ENCODE data around the gene ALK.

Gene ALK

GRCh38 chr2:29209551-29209950, 711.8 kb downstream of the ALK start:
- Histone ChIP-seq H3K4me3 (ENCODE audit: low read depth in 1 of 2, low read length in 2 of 2) (no peak overlapping the region), H3K9me3 (ENCODE audit: control insufficient read depth in 1 of 2, low read length in 2 of 2) (no peaks in the 10 kb centered on the region), H3K27ac (ENCODE audit: low read length) (no peak overlapping the region), H3K36me3 (ENCODE audit: control insufficient read depth in 1 of 2, insufficient read depth in 2 of 2, low read length in 2 of 2) (no peaks in the 10 kb centered on the region), H3K27me3 (ENCODE audit: low read depth, low read length) (no peaks in the 10 kb centered on the region), H3K4me1 (ENCODE audit: control insufficient read depth in 1 of 2, insufficient read depth in 2 of 2, low read length in 2 of 2) (no peaks in the 10 kb centered on the region)

DNA sequence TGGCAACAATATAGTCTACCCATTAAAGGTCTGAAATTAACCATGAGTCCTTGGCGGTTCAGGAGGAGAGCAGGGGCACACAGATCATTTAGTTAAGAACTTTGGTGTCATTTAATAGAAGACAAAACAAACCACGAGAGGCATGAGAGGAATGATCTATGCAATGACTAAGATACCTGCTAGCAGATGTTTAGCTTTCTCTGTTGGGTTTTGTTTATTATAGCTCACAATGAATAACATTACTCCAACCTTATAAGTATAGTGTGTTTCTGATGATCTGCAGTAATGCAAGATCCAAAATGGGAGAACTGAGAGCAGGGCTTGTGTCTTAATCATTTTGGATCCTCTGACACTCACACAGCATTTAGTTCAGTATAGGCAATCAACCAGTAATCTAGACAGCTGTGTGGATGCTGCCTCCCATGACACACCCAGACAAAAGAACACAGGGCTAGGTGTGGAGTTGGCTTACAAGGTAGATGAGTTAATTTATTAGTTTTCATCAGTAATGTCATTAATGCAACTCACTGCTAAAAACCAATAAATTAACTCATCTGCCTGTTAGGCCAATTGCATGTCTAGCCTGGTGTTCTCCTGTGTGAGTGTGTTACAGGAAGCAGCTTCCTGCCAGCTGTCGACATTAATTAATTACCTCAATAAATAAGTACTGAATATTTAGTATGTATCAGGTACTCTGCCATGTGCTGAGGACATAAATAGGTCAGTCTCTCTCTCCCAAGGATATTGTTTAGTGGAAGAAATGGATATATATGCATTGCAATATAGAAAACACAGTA, 713.8 kb downstream of the ALK start:
- H3K4me3 ChIP-seq (ENCODE audit: low read depth in 1 of 2, low read length in 2 of 2): no peak overlapping the region
- no peak overlapping the region for H3K27ac ChIP-seq (ENCODE audit: low read length)
- no peaks in the 10 kb centered on the region for H3K9me3 ChIP-seq (ENCODE audit: control insufficient read depth in 1 of 2, low read length in 2 of 2)
- no peaks in the 10 kb centered on the region for H3K4me1 ChIP-seq (ENCODE audit: control insufficient read depth in 1 of 2, insufficient read depth in 2 of 2, low read length in 2 of 2)
- H3K27me3 ChIP-seq (ENCODE audit: low read depth, low read length): no peaks in the 10 kb centered on the region
- H3K36me3 ChIP-seq (ENCODE audit: control insufficient read depth in 1 of 2, insufficient read depth in 2 of 2, low read length in 2 of 2): no peaks in the 10 kb centered on the region

GRCh38 chr2:29206941-29207340, 714.4 kb downstream of the ALK start:
- H3K4me1 ChIP-seq (ENCODE audit: control insufficient read depth in 1 of 2, insufficient read depth in 2 of 2, low read length in 2 of 2): no peaks in the 10 kb centered on the region

GRCh38 chr2:29202819-29203495, 718.4 kb downstream of the ALK start:
- Histone ChIP-seq H3K9me3 (ENCODE audit: control insufficient read depth in 1 of 2, low read length in 2 of 2) (no peaks in the 10 kb centered on the region), H3K27me3 (ENCODE audit: low read depth, low read length) (no peaks in the 10 kb centered on the region), H3K4me1 (ENCODE audit: control insufficient read depth in 1 of 2, insufficient read depth in 2 of 2, low read length in 2 of 2) (no peaks in the 10 kb centered on the region), H3K27ac (ENCODE audit: low read length) (no peak overlapping the region), H3K36me3 (ENCODE audit: control insufficient read depth in 1 of 2, insufficient read depth in 2 of 2, low read length in 2 of 2) (no peaks in the 10 kb centered on the region), H3K4me3 (ENCODE audit: low read depth in 1 of 2, low read length in 2 of 2) (no peak overlapping the region)

More at GRCh38 chr2:29206941-29207340, 714.4 kb downstream of the ALK start:
- H3K36me3 ChIP-seq (ENCODE audit: control insufficient read depth in 1 of 2, insufficient read depth in 2 of 2, low read length in 2 of 2): no peaks in the 10 kb centered on the region
- no peak overlapping the region for H3K27ac ChIP-seq (ENCODE audit: low read length)
- no peak overlapping the region for H3K4me3 ChIP-seq (ENCODE audit: low read depth in 1 of 2, low read length in 2 of 2)
- no peaks in the 10 kb centered on the region for H3K9me3 ChIP-seq (ENCODE audit: control insufficient read depth in 1 of 2, low read length in 2 of 2)
- no peaks in the 10 kb centered on the region for H3K27me3 ChIP-seq (ENCODE audit: low read depth, low read length)

DNA sequence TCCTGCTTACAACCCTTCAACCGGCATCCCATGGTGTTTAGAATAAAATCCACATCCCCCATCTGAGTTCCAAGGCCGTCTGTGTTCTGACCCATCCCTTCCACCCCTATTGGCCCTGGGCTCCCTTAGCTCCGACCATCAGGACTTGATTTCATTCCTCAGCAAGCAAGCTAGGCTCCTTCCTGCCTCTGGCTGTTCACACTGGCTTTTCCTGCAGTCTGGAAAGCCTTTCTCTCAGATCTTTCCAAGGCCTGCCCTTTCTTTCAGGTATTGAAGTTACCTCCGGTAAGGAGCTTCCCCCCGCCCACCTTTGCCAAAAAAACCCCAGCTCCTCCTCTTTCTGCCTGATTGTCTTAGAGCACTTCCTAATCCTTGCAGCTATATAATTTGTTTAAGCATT, 719.4 kb downstream of the ALK start:
- Histone ChIP-seq H3K4me3 (ENCODE audit: low read depth in 1 of 2, low read length in 2 of 2) (no peak overlapping the region), H3K4me1 (ENCODE audit: control insufficient read depth in 1 of 2, insufficient read depth in 2 of 2, low read length in 2 of 2) (peaks cover 0 to 4% of the 10 kb centered on the region in 2 donors), H3K27me3 (ENCODE audit: low read depth, low read length) (no peaks in the 10 kb centered on the region), H3K36me3 (ENCODE audit: control insufficient read depth in 1 of 2, insufficient read depth in 2 of 2, low read length in 2 of 2) (no peaks in the 10 kb centered on the region), H3K27ac (ENCODE audit: low read length) (no peak overlapping the region), H3K9me3 (ENCODE audit: control insufficient read depth in 1 of 2, low read length in 2 of 2) (no peaks in the 10 kb centered on the region)

GRCh38 chr2:29196792-29197788, 724.3 kb downstream of the ALK start:
- H3K36me3 ChIP-seq (ENCODE audit: control insufficient read depth in 1 of 2, insufficient read depth in 2 of 2, low read length in 2 of 2): no peaks in the 10 kb centered on the region
- no peaks in the 10 kb centered on the region for H3K9me3 ChIP-seq (ENCODE audit: control insufficient read depth in 1 of 2, low read length in 2 of 2)
- H3K27me3 ChIP-seq (ENCODE audit: low read depth, low read length): no peaks in the 10 kb centered on the region
- H3K4me3 ChIP-seq (ENCODE audit: low read depth in 1 of 2, low read length in 2 of 2): no peak overlapping the region
- H3K4me1 ChIP-seq (ENCODE audit: control insufficient read depth in 1 of 2, insufficient read depth in 2 of 2, low read length in 2 of 2): peaks cover 0 to 8% of the 10 kb centered on the region in 2 donors
- no peak overlapping the region for H3K27ac ChIP-seq (ENCODE audit: low read length)

GRCh38 chr2:29195796-29196195, 725.6 kb downstream of the ALK start:
- Histone ChIP-seq H3K36me3 (ENCODE audit: control insufficient read depth in 1 of 2, insufficient read depth in 2 of 2, low read length in 2 of 2) (no peaks in the 10 kb centered on the region), H3K4me3 (ENCODE audit: low read depth in 1 of 2, low read length in 2 of 2) (no peak overlapping the region), H3K4me1 (ENCODE audit: control insufficient read depth in 1 of 2, insufficient read depth in 2 of 2, low read length in 2 of 2) (peaks cover 0 to 8% of the 10 kb centered on the region in 2 donors), H3K27me3 (ENCODE audit: low read depth, low read length) (no peaks in the 10 kb centered on the region), H3K9me3 (ENCODE audit: control insufficient read depth in 1 of 2, low read length in 2 of 2) (no peaks in the 10 kb centered on the region), H3K27ac (ENCODE audit: low read length) (no peak overlapping the region)

- H3K27ac ChIP-seq (ENCODE audit: low read length): no peak overlapping the region
- no peak overlapping the region for H3K4me3 ChIP-seq (ENCODE audit: low read depth in 1 of 2, low read length in 2 of 2)
- no peaks in the 10 kb centered on the region for H3K9me3 ChIP-seq (ENCODE audit: control insufficient read depth in 1 of 2, low read length in 2 of 2)
- H3K36me3 ChIP-seq (ENCODE audit: control insufficient read depth in 1 of 2, insufficient read depth in 2 of 2, low read length in 2 of 2): peaks cover 0 to 3% of the 10 kb centered on the region in 2 donors
- H3K27me3 ChIP-seq (ENCODE audit: low read depth, low read length): no peaks in the 10 kb centered on the region
- peaks cover 0 to 8% of the 10 kb centered on the region in 2 donors for H3K4me1 ChIP-seq (ENCODE audit: control insufficient read depth in 1 of 2, insufficient read depth in 2 of 2, low read length in 2 of 2)
These were observed 727.7 kb downstream of the ALK start for GRCh38 chr2:29193681-29194080.

GRCh38 chr2:29193111-29193510, 728.3 kb downstream of the ALK start:
- Histone ChIP-seq H3K9me3 (ENCODE audit: control insufficient read depth in 1 of 2, low read length in 2 of 2) (no peaks in the 10 kb centered on the region), H3K36me3 (ENCODE audit: control insufficient read depth in 1 of 2, insufficient read depth in 2 of 2, low read length in 2 of 2) (peaks cover 0 to 3% of the 10 kb centered on the region in 2 donors), H3K27ac (ENCODE audit: low read length) (no peak overlapping the region), H3K27me3 (ENCODE audit: low read depth, low read length) (no peaks in the 10 kb centered on the region), H3K4me1 (ENCODE audit: control insufficient read depth in 1 of 2, insufficient read depth in 2 of 2, low read length in 2 of 2) (peaks cover 0 to 8% of the 10 kb centered on the region in 2 donors), H3K4me3 (ENCODE audit: low read depth in 1 of 2, low read length in 2 of 2) (no peak overlapping the region)

DNA sequence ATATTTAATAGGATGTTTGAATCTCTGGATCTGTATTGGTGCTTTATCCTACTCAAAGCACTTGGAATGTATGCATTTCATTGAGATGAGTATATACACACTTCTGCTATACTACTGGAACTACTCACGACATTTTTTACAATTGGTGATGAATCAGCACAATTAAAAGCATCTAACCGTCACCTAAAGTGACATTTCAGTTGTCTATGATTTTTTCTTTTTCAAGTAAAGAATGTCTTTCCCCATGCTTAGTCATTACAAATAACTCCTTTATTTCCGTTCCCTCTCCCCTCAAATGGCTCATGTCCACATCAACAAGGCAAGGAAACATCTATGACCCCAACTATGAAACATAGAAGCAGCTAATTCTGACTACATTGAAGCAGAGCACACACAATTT, 728.9 kb downstream of the ALK start:
- H3K27ac ChIP-seq (ENCODE audit: low read length): no peak overlapping the region
- peaks cover 0 to 3% of the 10 kb centered on the region in 2 donors for H3K36me3 ChIP-seq (ENCODE audit: control insufficient read depth in 1 of 2, insufficient read depth in 2 of 2, low read length in 2 of 2)
- H3K9me3 ChIP-seq (ENCODE audit: control insufficient read depth in 1 of 2, low read length in 2 of 2): no peaks in the 10 kb centered on the region
- H3K27me3 ChIP-seq (ENCODE audit: low read depth, low read length): no peaks in the 10 kb centered on the region
- peaks cover 0 to 8% of the 10 kb centered on the region in 2 donors for H3K4me1 ChIP-seq (ENCODE audit: control insufficient read depth in 1 of 2, insufficient read depth in 2 of 2, low read length in 2 of 2)
- no peak overlapping the region for H3K4me3 ChIP-seq (ENCODE audit: low read depth in 1 of 2, low read length in 2 of 2)

DNA sequence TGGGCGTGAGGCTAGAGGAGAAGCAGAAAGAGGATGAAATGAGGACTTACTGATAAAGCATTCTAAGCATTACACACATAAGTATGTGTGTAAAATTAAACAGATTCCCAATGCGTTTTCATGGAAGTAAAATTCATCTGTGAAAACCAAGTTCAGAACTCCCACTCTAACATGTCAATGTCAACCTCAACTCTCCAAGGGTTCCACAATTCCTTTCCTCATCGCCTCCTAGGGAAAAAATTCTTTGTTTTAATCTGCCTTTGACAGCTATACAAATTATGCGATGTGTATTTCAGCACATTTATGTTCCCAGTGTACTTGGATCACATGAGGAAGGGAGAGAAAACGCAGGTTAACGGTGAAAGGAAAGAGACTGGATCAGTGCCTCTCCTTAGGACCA, 729.6 kb downstream of the ALK start:
- Histone ChIP-seq H3K36me3 (ENCODE audit: control insufficient read depth in 1 of 2, insufficient read depth in 2 of 2, low read length in 2 of 2) (peaks cover 0 to 3% of the 10 kb centered on the region in 2 donors), H3K4me3 (ENCODE audit: low read depth in 1 of 2, low read length in 2 of 2) (no peak overlapping the region), H3K27ac (ENCODE audit: low read length) (no peak overlapping the region), H3K27me3 (ENCODE audit: low read depth, low read length) (no peaks in the 10 kb centered on the region), H3K9me3 (ENCODE audit: control insufficient read depth in 1 of 2, low read length in 2 of 2) (no peaks in the 10 kb centered on the region), H3K4me1 (ENCODE audit: control insufficient read depth in 1 of 2, insufficient read depth in 2 of 2, low read length in 2 of 2) (peaks cover 0 to 2% of the 10 kb centered on the region in 2 donors)
